MCF 10A (cell line): ENCODE data around the gene NRG4. TPM values are rescaled to one million over a fixed set of nuclear protein-coding genes. Genes with fewer than 3 reads are reported as not detected.

Experiments used
- BruUV-seq: library from RNA; stranded (reverse); fragments of 400-500 nt; replicated peaks from 2 replicates; lab custom pipeline; 2021; lab: Mats Ljungman, UMichigan
- CTCF ChIA-PET: fragments of 300-600 bp; sonication (Branson Sonifier 250); formaldehyde crosslinking; extraction: SDS; loops from one replicate; lab custom pipeline; 2021; ENCODE audit warnings: antibody characterized with exemption, inconsistent platforms; lab: Yijun Ruan, JAX
- POLR2A ChIA-PET: fragments of 300-600, 350-650 bp; sonication (Branson Sonifier 250); formaldehyde crosslinking; extraction: SDS; loops from one replicate; lab custom pipeline; 2020; ENCODE audit warnings: antibody characterized with exemption, inconsistent platforms; lab: Yijun Ruan, JAX
- DNase-seq: peaks from one replicate; pipeline ENCODE4 v3.0.0-alpha.2; 2018; ENCODE audit not compliant: unreplicated experiment
- H3K27ac Mint-ChIP-seq: one replicate; pipeline ENCODE4 v1.8.0; 2022; ENCODE audit warnings: mild to moderate bottlenecking, low read depth, mixed read lengths; ENCODE audit not compliant: unreplicated experiment
- H3K27me3 Mint-ChIP-seq: one replicate; pipeline ENCODE4 v1.8.0; 2022; ENCODE audit warnings: mixed read lengths; ENCODE audit not compliant: insufficient read depth, unreplicated experiment
- H3K36me3 Mint-ChIP-seq: one replicate; pipeline ENCODE4 v1.8.0; 2022; ENCODE audit warnings: mild to moderate bottlenecking, moderate library complexity, mixed read lengths; ENCODE audit not compliant: insufficient read depth, unreplicated experiment
- H3K4me1 Mint-ChIP-seq: one replicate; pipeline ENCODE4 v1.8.0; 2022; ENCODE audit warnings: mixed read lengths; ENCODE audit not compliant: insufficient read depth, unreplicated experiment
- H3K4me3 Mint-ChIP-seq: one replicate; pipeline ENCODE4 v1.8.0; 2022; ENCODE audit warnings: mild to moderate bottlenecking, moderate library complexity, mixed read lengths; ENCODE audit not compliant: unreplicated experiment
- H3K9me3 Mint-ChIP-seq: one replicate; pipeline ENCODE4 v1.8.0; 2022; ENCODE audit warnings: mixed read lengths; ENCODE audit not compliant: unreplicated experiment
- intact Hi-C: fragments of 100-400 bp; cut with micrococcal nuclease; formaldehyde crosslinking; loops from 2 replicates; pipeline ENCODE4 v1.14.1; 2022
- total RNA-seq: library from RNA; stranded (reverse); gene quantifications from 2 replicates; pipeline ENCODE4 v1.2.3, GENCODE V29; 2022
- TF ChIP-seq, protein P1 (sequence below): fragments of 200-600 bp; IDR thresholded peaks from one replicate; pipeline ENCODE4 v1.8.0; 2022; ENCODE audit warnings: antibody characterized with exemption, mild to moderate bottlenecking; ENCODE audit not compliant: unreplicated experiment

Gene NRG4
- total RNA-seq, 1 experiment from 2014 or later: not detected

GRCh38 chr15:75943246-75943645, 69.0 kb downstream of the NRG4 start:
- Mint-ChIP-seq H3K4me1 (peaks cover 14% of the 10 kb centered on the region), H3K27me3 (no peaks in the 10 kb centered on the region), H3K27ac (no peak overlapping the region), H3K4me3 (no peak overlapping the region), H3K36me3 (peaks cover 21% of the 10 kb centered on the region), H3K9me3 (no peaks in the 10 kb centered on the region)
- BruUV-seq: no TSS peak
- DNase-seq: no peak
- intact Hi-C loops: no loop called here
- TF ChIP-seq, protein P1, sequence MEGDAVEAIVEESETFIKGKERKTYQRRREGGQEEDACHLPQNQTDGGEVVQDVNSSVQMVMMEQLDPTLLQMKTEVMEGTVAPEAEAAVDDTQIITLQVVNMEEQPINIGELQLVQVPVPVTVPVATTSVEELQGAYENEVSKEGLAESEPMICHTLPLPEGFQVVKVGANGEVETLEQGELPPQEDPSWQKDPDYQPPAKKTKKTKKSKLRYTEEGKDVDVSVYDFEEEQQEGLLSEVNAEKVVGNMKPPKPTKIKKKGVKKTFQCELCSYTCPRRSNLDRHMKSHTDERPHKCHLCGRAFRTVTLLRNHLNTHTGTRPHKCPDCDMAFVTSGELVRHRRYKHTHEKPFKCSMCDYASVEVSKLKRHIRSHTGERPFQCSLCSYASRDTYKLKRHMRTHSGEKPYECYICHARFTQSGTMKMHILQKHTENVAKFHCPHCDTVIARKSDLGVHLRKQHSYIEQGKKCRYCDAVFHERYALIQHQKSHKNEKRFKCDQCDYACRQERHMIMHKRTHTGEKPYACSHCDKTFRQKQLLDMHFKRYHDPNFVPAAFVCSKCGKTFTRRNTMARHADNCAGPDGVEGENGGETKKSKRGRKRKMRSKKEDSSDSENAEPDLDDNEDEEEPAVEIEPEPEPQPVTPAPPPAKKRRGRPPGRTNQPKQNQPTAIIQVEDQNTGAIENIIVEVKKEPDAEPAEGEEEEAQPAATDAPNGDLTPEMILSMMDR: no peak
- ChIA-PET POLR2A (interaction anchor here (0.5 kb wide), 1 partner anchor 208 kb away, joined by 4 read pairs; no protein-coding TSS in a partner anchor), CTCF (no interaction called here)

DNA sequence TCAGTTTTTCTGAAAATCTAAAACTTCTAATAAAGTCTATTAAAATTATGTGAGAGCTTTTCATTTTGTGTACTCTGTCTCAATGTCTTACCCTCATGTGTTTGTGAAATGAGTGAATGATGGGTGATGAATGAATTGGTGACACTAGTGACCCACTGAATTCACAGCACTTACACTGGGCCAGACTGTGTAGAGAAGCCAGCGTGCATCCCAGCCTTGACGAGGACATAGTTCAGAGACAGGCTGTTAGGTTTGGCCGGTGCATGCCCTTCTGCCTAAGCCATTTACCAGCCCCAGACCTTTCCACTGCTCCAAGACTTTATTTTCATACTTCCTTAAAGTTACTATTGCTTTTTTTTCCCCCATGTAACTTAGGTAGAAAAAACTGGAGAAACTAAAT, 69.8 kb downstream of the NRG4 start:
- BruUV-seq: no TSS peak
- Mint-ChIP-seq H3K36me3 (peaks cover 29% of the 10 kb centered on the region), H3K4me1 (peaks cover 9% of the 10 kb centered on the region), H3K4me3 (no peak overlapping the region), H3K27me3 (no peaks in the 10 kb centered on the region), H3K9me3 (no peaks in the 10 kb centered on the region), H3K27ac (no peak overlapping the region)
- ChIA-PET POLR2A (no interaction called here), CTCF (no interaction called here)
- intact Hi-C loops: no loop called here
- DNase-seq: no peak
- TF ChIP-seq, protein P1: no peak

GRCh38 chr15:75930866-75931265, 81.4 kb downstream of the NRG4 start:
- Mint-ChIP-seq H3K36me3 (peaks cover 87% of the 10 kb centered on the region), H3K4me3 (no peak overlapping the region), H3K9me3 (no peaks in the 10 kb centered on the region), H3K4me1 (peaks cover 8% of the 10 kb centered on the region), H3K27me3 (no peaks in the 10 kb centered on the region), H3K27ac (no peak overlapping the region)
- TF ChIP-seq, protein P1: no peak
- ChIA-PET CTCF (interaction anchor here (0.6 to 2.3 kb wide), 4 partner anchors 10 to 292 kb away, joined by 5 to 13 read pairs (median 9); no protein-coding TSS in a partner anchor), POLR2A (interaction anchor here (0.6 to 1.3 kb wide), 4 partner anchors 8 to 126 kb away, joined by 3 to 4 read pairs (median 3); no protein-coding TSS in a partner anchor)
- DNase-seq: no peak
- BruUV-seq: no TSS peak
- intact Hi-C loops: no loop called here

- ChIA-PET CTCF (interaction anchor here (0.6 to 3.5 kb wide), 12 partner anchors 16 to 291 kb away, joined by 3 to 41 read pairs (median 6); no protein-coding TSS in a partner anchor), POLR2A (interaction anchor here (0.6 to 1.5 kb wide), 7 partner anchors 8 to 209 kb away, joined by 3 to 6 read pairs (median 4); partner anchors contain the start of gene FBXO22)
- Mint-ChIP-seq H3K36me3 (peaks cover 90% of the 10 kb centered on the region), H3K4me1 (peaks cover 8% of the 10 kb centered on the region), H3K9me3 (no peaks in the 10 kb centered on the region), H3K4me3 (no peak overlapping the region), H3K27ac (no peak overlapping the region), H3K27me3 (no peaks in the 10 kb centered on the region)
- BruUV-seq: no TSS peak
- TF ChIP-seq, protein P1: no peak
- intact Hi-C loops: loop anchor here (2.0 to 5.0 kb wide), 2 partner anchors 127 to 209 kb away; partner anchors contain the start of gene TMEM266
- no peak for DNase-seq
These were observed 82.2 kb downstream of the NRG4 start for GRCh38 chr15:75929799-75930565.
